Measurements from ENCODE around the gene RIPOR2.
"Not testable (repeated sequence)": the region's sequence is repeated elsewhere in the genome, so short reads cannot be mapped to it uniquely, and the experiment has no call there.

The RIPOR2 gene

GRCh38 chr6:24882295-24882694 lies 53.5 kb downstream of the RIPOR2 start:
- TF ChIP-seq CTCF (IDR thresholded peaks at IDR 0.05; ENCODE audit: low read depth, low read length, missing control alignments) = no peak
- no peaks in the 10 kb centered on the region for H3K36me3 ChIP-seq (replicated peaks)
- no peak overlapping the region for H3K4me3 ChIP-seq (ENCODE audit: low read depth, low read length)
- in situ Hi-C loops (cut with HindIII; ENCODE audit: low pct_ligation_motif_present, low sequenced_read_pairs) = no loop called here
- no peaks in the 10 kb centered on the region for H3K27me3 ChIP-seq (replicated peaks)
- no peak overlapping the region for H3K27ac ChIP-seq
- DNase-seq = no peak

GRCh38 chr6:24881376-24881775 lies 54.4 kb downstream of the RIPOR2 start:
- no peak for DNase-seq
- no peaks in the 10 kb centered on the region for H3K36me3 ChIP-seq (replicated peaks)
- no peaks in the 10 kb centered on the region for H3K27me3 ChIP-seq (replicated peaks)
- no peak overlapping the region for H3K27ac ChIP-seq
- no peak for TF ChIP-seq CTCF (IDR thresholded peaks at IDR 0.05; ENCODE audit: low read depth, low read length, missing control alignments)
- in situ Hi-C loops (cut with HindIII; ENCODE audit: low pct_ligation_motif_present, low sequenced_read_pairs) = no loop called here
- no peak overlapping the region for H3K4me3 ChIP-seq (ENCODE audit: low read depth, low read length)

GRCh38 chr6:24880451-24880850 lies 55.3 kb downstream of the RIPOR2 start:
- DNase-seq = no peak
- H3K27me3 ChIP-seq (replicated peaks) = no peaks in the 10 kb centered on the region
- no peak overlapping the region for H3K27ac ChIP-seq
- in situ Hi-C loops (cut with HindIII; ENCODE audit: low pct_ligation_motif_present, low sequenced_read_pairs) = no loop called here
- H3K4me3 ChIP-seq (ENCODE audit: low read depth, low read length) = no peak overlapping the region
- no peak for TF ChIP-seq CTCF (IDR thresholded peaks at IDR 0.05; ENCODE audit: low read depth, low read length, missing control alignments)
- no peaks in the 10 kb centered on the region for H3K36me3 ChIP-seq (replicated peaks)

GRCh38 chr6:24879351-24879750 lies 56.4 kb downstream of the RIPOR2 start:
- Histone ChIP-seq H3K36me3 (replicated peaks) (no peaks in the 10 kb centered on the region), H3K4me3 (ENCODE audit: low read depth, low read length) (no peak overlapping the region), H3K27ac (no peak overlapping the region), H3K27me3 (replicated peaks) (no peaks in the 10 kb centered on the region)
- in situ Hi-C loops (cut with HindIII; ENCODE audit: low pct_ligation_motif_present, low sequenced_read_pairs) = no loop called here
- no peak for TF ChIP-seq CTCF (IDR thresholded peaks at IDR 0.05; ENCODE audit: low read depth, low read length, missing control alignments)
- DNase-seq = no peak

- DNase-seq; H3K4me3 ChIP-seq (ENCODE audit: low read depth, low read length); in situ Hi-C loops (cut with HindIII; ENCODE audit: low pct_ligation_motif_present, low sequenced_read_pairs); H3K27ac ChIP-seq; H3K36me3 ChIP-seq (replicated peaks); H3K27me3 ChIP-seq (replicated peaks): not testable (repeated sequence)
Measured at GRCh38 chr6:24877747-24878146, 58.0 kb downstream of the RIPOR2 start.

GRCh38 chr6:24876499-24877465 lies 59.0 kb downstream of the RIPOR2 start:
- H3K36me3 ChIP-seq (replicated peaks) = no peaks in the 10 kb centered on the region
- no peak for TF ChIP-seq CTCF (IDR thresholded peaks at IDR 0.05; ENCODE audit: low read depth, low read length, missing control alignments)

More at GRCh38 chr6:24876499-24877465, 59.0 kb downstream of the RIPOR2 start:
- no peak for DNase-seq
- no peaks in the 10 kb centered on the region for H3K27me3 ChIP-seq (replicated peaks)
- H3K27ac ChIP-seq = no peak overlapping the region
- in situ Hi-C loops (cut with HindIII; ENCODE audit: low pct_ligation_motif_present, low sequenced_read_pairs) = no loop called here
- no peak overlapping the region for H3K4me3 ChIP-seq (ENCODE audit: low read depth, low read length)
